C4-2B (cell line): ENCODE results near the gene MDFIC2.
"Not testable (repeated sequence)": the region's sequence is repeated elsewhere in the genome, so short reads cannot be mapped to it uniquely, and the experiment has no call there.

ENCODE experiments used
- H3K27ac ChIP-seq: fragments of 450-650 bp; 2 replicates; pipeline ENCODE4 v1.5.1; 2017
- CTCF ChIP-seq: fragments of 450-650 bp; conservative IDR thresholded peaks from 2 replicates; pipeline ENCODE4 v1.5.1; 2017; ENCODE audit warnings: mild to moderate bottlenecking
- ZFX ChIP-seq: fragments of 450-650 bp; IDR thresholded peaks from 2 replicates; pipeline ENCODE4 v1.6.1; 2017

MDFIC2 gene

GRCh38 chr3:70312336-70312735, at the start of gene MDFIC2:
Gene MDFIC2, minus strand, starts transcription at chr3:70312638. Its CDS starts 665 bp downstream, at chr3:70311973.
- TF ChIP-seq ZFX (no peak), CTCF (no peak)
- no peak within 1 kb of the TSS for H3K27ac ChIP-seq

- TF ChIP-seq CTCF (no peak), ZFX (no peak)
- H3K27ac ChIP-seq, result no peak overlapping the region
These were observed 48.7 kb upstream of the MDFIC2 start for GRCh38 chr3:70360979-70361760.

- H3K27ac ChIP-seq, result no peak overlapping the region
- no peak for TF ChIP-seq ZFX
- TF ChIP-seq CTCF, result no peak
These were observed 47.3 kb upstream of the MDFIC2 start for GRCh38 chr3:70359711-70360110.

GRCh38 chr3:70358978-70359580, 46.6 kb upstream of the MDFIC2 start:
- no peak overlapping the region for H3K27ac ChIP-seq
- no peak for TF ChIP-seq ZFX
- TF ChIP-seq CTCF, result peak; percentile 76

- TF ChIP-seq ZFX (no peak), CTCF (no peak)
- H3K27ac ChIP-seq, result no peak overlapping the region
These were observed 39.8 kb upstream of the MDFIC2 start for GRCh38 chr3:70352215-70352614.

- no peak for TF ChIP-seq ZFX
- no peak overlapping the region for H3K27ac ChIP-seq
These were observed 29.7 kb upstream of the MDFIC2 start for GRCh38 chr3:70342149-70342548.

GRCh38 chr3:70336885-70337284, 24.4 kb upstream of the MDFIC2 start:
- H3K27ac ChIP-seq, result not testable (repeated sequence)

- no peak overlapping the region for H3K27ac ChIP-seq
- TF ChIP-seq CTCF, result no peak
- no peak for TF ChIP-seq ZFX
These were observed 20.6 kb upstream of the MDFIC2 start for GRCh38 chr3:70333080-70333479.
